OCI-LY7 (cell line): ENCODE measurements around the gene PRR7. TPM values are rescaled to one million over a fixed set of nuclear protein-coding genes. Genes with fewer than 3 reads are reported as not detected.

ENCODE experiments used
- BruUV-seq: library from RNA; stranded (reverse); fragments of 400-500 nt; replicated peaks from 2 replicates; lab custom pipeline; 2021; lab: Mats Ljungman, UMichigan
- CTCF ChIA-PET: fragments of 300-600 bp; sonication (Branson Sonifier 250); formaldehyde crosslinking; loops from one replicate; lab custom pipeline; 2022; ENCODE audit warnings: antibody characterized with exemption; ENCODE audit not compliant: unreplicated experiment; lab: Charles Lee
- POLR2A ChIA-PET: fragments of 300-600 bp; sonication (Branson Sonifier 250); formaldehyde crosslinking; loops from one replicate; lab custom pipeline; 2022; ENCODE audit warnings: antibody characterized with exemption; lab: Charles Lee
- DNase-seq: peaks from one replicate; pipeline ENCODE4 v3.0.0-alpha.2; 2015; ENCODE audit warnings: low spot score
- H2AFZ ChIP-seq: fragments of 200-600 bp; sonication (generic), shearing (Covaris generic); 2 replicates; pipeline ENCODE4 v1.6.1; 2014; ENCODE audit warnings: mild to moderate bottlenecking, antibody characterized with exemption, low read length, moderate library complexity
- H3K27ac ChIP-seq: fragments of 200-600 bp; sonication (generic); 2 replicates; pipeline ENCODE4 v1.5.1; 2014; ENCODE audit warnings: mixed run types, low read depth, mild to moderate bottlenecking, moderate library complexity, low read length, inconsistent platforms; ENCODE audit not compliant: poor library complexity, severe bottlenecking
- H3K36me3 ChIP-seq: fragments of 200-600 bp; sonication (generic); 2 replicates; pipeline ENCODE4 v1.6.1; 2014; ENCODE audit warnings: mild to moderate bottlenecking, antibody characterized with exemption, low read length, moderate library complexity, mixed read lengths; ENCODE audit not compliant: insufficient read depth
- H3K4me1 ChIP-seq: fragments of 200-600 bp; sonication (generic); 2 replicates; pipeline ENCODE4 v1.5.1; 2014; ENCODE audit warnings: mild to moderate bottlenecking, low read length; ENCODE audit not compliant: insufficient read depth, poor library complexity, severe bottlenecking
- H3K4me2 ChIP-seq: fragments of 200-600 bp; sonication (generic); 2 replicates; pipeline ENCODE4 v1.6.1; 2014; ENCODE audit warnings: mild to moderate bottlenecking, low read length
- H3K4me3 ChIP-seq: fragments of 200-600 bp; sonication (generic); 2 replicates; pipeline ENCODE4 v1.5.1; 2014; ENCODE audit warnings: mild to moderate bottlenecking, low read depth, low read length; ENCODE audit not compliant: poor library complexity, severe bottlenecking
- H3K79me2 ChIP-seq: fragments of 200-600 bp; sonication (generic); 2 replicates; pipeline ENCODE4 v1.6.1; 2016; ENCODE audit warnings: low read depth, mild to moderate bottlenecking, low read length, moderate library complexity, mixed read lengths; ENCODE audit not compliant: insufficient read depth
- H3K9me2 ChIP-seq: fragments of 200-600 bp; sonication (generic); 2 replicates; pipeline ENCODE4 v1.6.1; 2016; ENCODE audit warnings: mild to moderate bottlenecking, low read length, mixed read lengths; ENCODE audit not compliant: insufficient read depth
- H3K9me3 ChIP-seq: fragments of 200-600 bp; sonication (generic); 2 replicates; pipeline ENCODE4 v1.6.1; 2014; ENCODE audit warnings: mild to moderate bottlenecking, mixed run types, low read length, mixed read lengths
- H4K20me1 ChIP-seq: fragments of 200-600 bp; sonication (generic); 2 replicates; pipeline ENCODE4 v1.6.1; 2014; ENCODE audit warnings: mild to moderate bottlenecking, antibody characterized with exemption, low read length, moderate library complexity, mixed read lengths; ENCODE audit not compliant: insufficient read depth
- CTCF ChIP-seq: fragments of 200-600 bp; sonication (generic); conservative IDR thresholded peaks from 2 replicates; pipeline ENCODE4 v1.5.1; 2014; ENCODE audit warnings: mild to moderate bottlenecking, antibody characterized with exemption, low read length, moderate library complexity, mixed read lengths
- EZH2phosphoT487 ChIP-seq: fragments of 200-600 bp; sonication (generic); IDR thresholded peaks from 2 replicates; pipeline ENCODE4 v1.6.1; 2018; ENCODE audit warnings: low read depth, borderline replicate concordance, mild to moderate bottlenecking, mixed run types, antibody characterized with exemption, low read length, moderate library complexity, mixed read lengths
- intact Hi-C: fragments of 100-400 bp; cut with micrococcal nuclease; formaldehyde crosslinking; loops from one replicate; pipeline ENCODE4 v1.10.0; 2022; ENCODE audit not compliant: unreplicated experiment
- total RNA-seq, 2 experiments: library from RNA; depleted of rRNA in 1 of 2; stranded (reverse); fragments of >200 nt in 1 of 2; shearing (Covaris generic) in 1 of 2; gene quantifications; 2 replicates each; pipeline ENCODE4 v1.2.3, GENCODE V29; 2014 to 2022

The PRR7 gene
- total RNA-seq, 2 experiments from 2014 or later = 12.8 to 13.6 TPM

GRCh38 chr5:177467436-177467835 is 20.8 kb downstream of the PRR7 start:
- no peaks in the 10 kb centered on the region for H3K9me3 ChIP-seq
- no peak overlapping the region for H2AFZ ChIP-seq
- intact Hi-C loops = no loop called here

GRCh38 chr5:177468329-177468684 is 21.7 kb downstream of the PRR7 start:
- no peak for TF ChIP-seq CTCF
- H3K4me3 ChIP-seq = no peak overlapping the region
- H3K9me2 ChIP-seq = no peaks in the 10 kb centered on the region
- H3K4me1 ChIP-seq = peaks cover 10% of the 10 kb centered on the region
- ChIA-PET POLR2A (no interaction called here), CTCF (no interaction called here)
- no peak overlapping the region for H3K4me2 ChIP-seq
- no peak overlapping the region for H3K27ac ChIP-seq
- no peak for DNase-seq
- H2AFZ ChIP-seq = no peak overlapping the region
- BruUV-seq = no TSS peak
- no peaks in the 10 kb centered on the region for H3K79me2 ChIP-seq
- H3K9me3 ChIP-seq = no peaks in the 10 kb centered on the region
- no peaks in the 10 kb centered on the region for H4K20me1 ChIP-seq
- no peaks in the 10 kb centered on the region for H3K36me3 ChIP-seq
- intact Hi-C loops = no loop called here

More at GRCh38 chr5:177467436-177467835, 20.8 kb downstream of the PRR7 start:
- Histone ChIP-seq H3K4me3 (no peak overlapping the region), H3K27ac (no peak overlapping the region), H3K4me1 (peaks cover 5% of the 10 kb centered on the region), H3K36me3 (no peaks in the 10 kb centered on the region), H3K4me2 (no peak overlapping the region), H3K79me2 (no peaks in the 10 kb centered on the region), H3K9me2 (no peaks in the 10 kb centered on the region), H4K20me1 (no peaks in the 10 kb centered on the region)
- no peak for DNase-seq
- no TSS peak for BruUV-seq
- TF ChIP-seq EZH2phosphoT487 (no peak), CTCF (no peak)
- ChIA-PET CTCF (no interaction called here), POLR2A (no interaction called here)

- ChIA-PET POLR2A (interaction anchor here (1.4 kb wide), 1 partner anchor 14 kb away, joined by 3 read pairs; no protein-coding TSS in a partner anchor), CTCF (no interaction called here)
- TF ChIP-seq EZH2phosphoT487 = no peak
- no peak for TF ChIP-seq CTCF
Measured at GRCh38 chr5:177468685-177469628, 22.3 kb downstream of the PRR7 start.

More at GRCh38 chr5:177468685-177469628, 22.3 kb downstream of the PRR7 start:
- Histone ChIP-seq H3K27ac (no peak overlapping the region), H4K20me1 (no peaks in the 10 kb centered on the region), H3K9me2 (no peaks in the 10 kb centered on the region), H3K4me1 (peaks cover 10% of the 10 kb centered on the region), H3K79me2 (no peaks in the 10 kb centered on the region), H3K9me3 (no peaks in the 10 kb centered on the region), H2AFZ (no peak overlapping the region), H3K4me2 (no peak overlapping the region), H3K4me3 (no peak overlapping the region), H3K36me3 (no peaks in the 10 kb centered on the region)
- no TSS peak for BruUV-seq
- intact Hi-C loops = no loop called here
- DNase-seq = no peak
